Stimulated activated effector memory CD8-positive, alpha-beta T cell treated with anti-CD3 and anti-CD28 coated beads, Interleukin-12 subunit alpha, Interleukin-12 subunit beta, amount 100 ng/mL, for 72 hours (primary cell): Measurements from ENCODE around the gene APOA5.

Experiments
- ATAC-seq: fragments of 150-1000 bp; cut with Tn5 transposase; 2 replicates; pipeline ENCODE4 v1.10.0; 2021
- DNase-seq, 2 donors: peaks; one replicate each; pipeline ENCODE4 v3.0.0; 2021 to 2022; ENCODE audit warnings: low spot score in 2 of 2
- H3K27ac Mint-ChIP-seq: one replicate; pipeline ENCODE4 v1.8.0; 2022; ENCODE audit warnings: mild to moderate bottlenecking, mixed read lengths
- H3K36me3 Mint-ChIP-seq: one replicate; pipeline ENCODE4 v1.8.0; 2022; ENCODE audit warnings: mild to moderate bottlenecking, mixed read lengths
- H3K4me1 Mint-ChIP-seq: one replicate; pipeline ENCODE4 v1.8.0; 2022; ENCODE audit warnings: mixed read lengths
- H3K4me3 Mint-ChIP-seq: one replicate; pipeline ENCODE4 v1.8.0; 2022; ENCODE audit warnings: mild to moderate bottlenecking, mixed read lengths
- H3K9me3 Mint-ChIP-seq: one replicate; pipeline ENCODE4 v1.8.0; 2022; ENCODE audit warnings: mixed read lengths

APOA5 gene

DNA sequence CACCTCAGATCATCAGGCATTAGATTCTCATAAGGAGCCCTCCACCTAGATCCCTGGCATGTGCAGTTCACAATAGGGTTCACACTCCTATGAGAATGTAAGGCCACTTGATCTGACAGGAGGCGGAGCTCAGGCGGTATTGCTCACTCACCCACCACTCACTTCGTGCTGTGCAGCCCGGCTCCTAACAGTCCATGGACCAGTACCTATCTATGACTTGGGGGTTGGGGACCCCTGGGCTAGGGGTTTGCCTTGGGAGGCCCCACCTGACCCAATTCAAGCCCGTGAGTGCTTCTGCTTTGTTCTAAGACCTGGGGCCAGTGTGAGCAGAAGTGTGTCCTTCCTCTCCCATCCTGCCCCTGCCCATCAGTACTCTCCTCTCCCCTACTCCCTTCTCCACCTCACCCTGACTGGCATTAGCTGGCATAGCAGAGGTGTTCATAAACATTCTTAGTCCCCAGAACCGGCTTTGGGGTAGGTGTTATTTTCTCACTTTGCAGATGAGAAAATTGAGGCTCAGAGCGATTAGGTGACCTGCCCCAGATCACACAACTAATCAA, 40.2 kb upstream of the APOA5 start:
- H3K9me3 Mint-ChIP-seq: no peaks in the 10 kb centered on the region
- ATAC-seq (no peak), DNase-seq (no peak)
- peaks cover 11% of the 10 kb centered on the region for H3K4me1 Mint-ChIP-seq
- no peaks in the 10 kb centered on the region for H3K36me3 Mint-ChIP-seq
- H3K27ac Mint-ChIP-seq: no peak overlapping the region
- H3K4me3 Mint-ChIP-seq: no peak overlapping the region

DNA sequence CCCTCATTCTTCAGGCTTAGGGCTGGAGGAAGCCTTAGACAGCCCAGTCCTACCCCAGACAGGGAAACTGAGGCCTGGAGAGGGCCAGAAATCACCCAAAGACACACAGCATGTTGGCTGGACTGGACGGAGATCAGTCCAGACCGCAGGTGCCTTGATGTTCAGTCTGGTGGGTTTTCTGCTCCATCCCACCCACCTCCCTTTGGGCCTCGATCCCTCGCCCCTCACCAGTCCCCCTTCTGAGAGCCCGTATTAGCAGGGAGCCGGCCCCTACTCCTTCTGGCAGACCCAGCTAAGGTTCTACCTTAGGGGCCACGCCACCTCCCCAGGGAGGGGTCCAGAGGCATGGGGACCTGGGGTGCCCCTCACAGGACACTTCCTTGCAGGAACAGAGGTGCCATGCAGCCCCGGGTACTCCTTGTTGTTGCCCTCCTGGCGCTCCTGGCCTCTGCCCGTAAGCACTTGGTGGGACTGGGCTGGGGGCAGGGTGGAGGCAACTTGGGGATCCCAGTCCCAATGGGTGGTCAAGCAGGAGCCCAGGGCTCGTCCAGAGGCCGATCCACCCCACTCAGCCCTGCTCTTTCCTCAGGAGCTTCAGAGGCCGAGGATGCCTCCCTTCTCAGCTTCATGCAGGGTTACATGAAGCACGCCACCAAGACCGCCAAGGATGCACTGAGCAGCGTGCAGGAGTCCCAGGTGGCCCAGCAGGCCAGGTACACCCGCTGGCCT, 38.7 kb upstream of the APOA5 start:
- Mint-ChIP-seq H3K4me1 (peaks cover 8% of the 10 kb centered on the region), H3K36me3 (no peaks in the 10 kb centered on the region), H3K9me3 (no peaks in the 10 kb centered on the region), H3K27ac (no peak overlapping the region), H3K4me3 (no peak overlapping the region)
- DNase-seq (no peak), ATAC-seq (no peak)

DNA sequence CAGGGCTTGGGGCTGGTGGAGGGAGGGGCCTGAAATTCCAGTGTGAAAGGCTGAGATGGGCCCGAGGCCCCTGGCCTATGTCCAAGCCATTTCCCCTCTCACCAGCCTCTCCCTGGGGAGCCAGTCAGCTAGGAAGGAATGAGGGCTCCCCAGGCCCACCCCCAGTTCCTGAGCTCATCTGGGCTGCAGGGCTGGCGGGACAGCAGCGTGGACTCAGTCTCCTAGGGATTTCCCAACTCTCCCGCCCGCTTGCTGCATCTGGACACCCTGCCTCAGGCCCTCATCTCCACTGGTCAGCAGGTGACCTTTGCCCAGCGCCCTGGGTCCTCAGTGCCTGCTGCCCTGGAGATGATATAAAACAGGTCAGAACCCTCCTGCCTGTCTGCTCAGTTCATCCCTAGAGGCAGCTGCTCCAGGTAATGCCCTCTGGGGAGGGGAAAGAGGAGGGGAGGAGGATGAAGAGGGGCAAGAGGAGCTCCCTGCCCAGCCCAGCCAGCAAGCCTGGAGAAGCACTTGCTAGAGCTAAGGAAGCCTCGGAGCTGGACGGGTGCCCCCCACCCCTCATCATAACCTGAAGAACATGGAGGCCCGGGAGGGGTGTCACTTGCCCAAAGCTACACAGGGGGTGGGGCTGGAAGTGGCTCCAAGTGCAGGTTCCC, 38.0 kb upstream of the APOA5 start, which contains the start of gene APOC3:
Gene APOC3, plus strand, starts transcription at position 383 of the 659 bp plus-strand sequence. CDS start 676 bp downstream, outside the sequence.
- Mint-ChIP-seq H3K36me3 (no peaks in the 10 kb centered on the region), H3K4me3 (no peak within 1 kb of the TSS), H3K4me1 (peaks cover 1% of the 10 kb centered on the region), H3K27ac (no peak within 1 kb of the TSS), H3K9me3 (no peaks in the 10 kb centered on the region)
- ATAC-seq (no peak), DNase-seq (no peak)

DNA sequence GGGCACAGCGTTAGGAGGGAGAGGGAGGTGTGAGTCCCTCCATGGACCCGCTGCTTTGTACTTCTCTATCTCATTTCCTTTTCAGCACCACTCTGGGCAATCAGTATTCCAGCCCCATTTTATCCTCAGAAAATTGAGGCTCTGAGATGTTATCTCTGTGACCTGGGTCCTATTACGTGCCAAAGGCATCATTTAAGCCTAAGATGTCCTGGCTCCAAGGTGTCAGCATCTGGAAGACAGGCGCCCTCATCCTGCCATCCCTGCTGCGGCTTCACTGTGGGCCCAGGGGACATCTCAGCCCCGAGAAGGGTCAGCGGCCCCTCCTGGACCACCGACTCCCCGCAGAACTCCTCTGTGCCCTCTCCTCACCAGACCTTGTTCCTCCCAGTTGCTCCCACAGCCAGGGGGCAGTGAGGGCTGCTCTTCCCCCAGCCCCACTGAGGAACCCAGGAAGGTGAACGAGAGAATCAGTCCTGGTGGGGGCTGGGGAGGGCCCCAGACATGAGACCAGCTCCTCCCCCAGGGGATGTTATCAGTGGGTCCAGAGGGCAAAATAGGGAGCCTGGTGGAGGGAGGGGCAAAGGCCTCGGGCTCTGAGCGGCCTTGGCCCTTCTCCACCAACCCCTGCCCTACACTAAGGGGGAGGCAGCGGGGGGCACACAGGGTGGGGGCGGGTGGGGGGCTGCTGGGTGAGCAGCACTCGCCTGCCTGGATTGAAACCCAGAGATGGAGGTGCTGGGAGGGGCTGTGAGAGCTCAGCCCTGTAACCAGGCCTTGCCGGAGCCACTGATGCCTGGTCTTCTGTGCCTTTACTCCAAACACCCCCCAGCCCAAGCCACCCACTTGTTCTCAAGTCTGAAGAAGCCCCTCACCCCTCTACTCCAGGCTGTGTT, 37.2 kb upstream of the APOA5 start:
- H3K27ac Mint-ChIP-seq: no peak overlapping the region
- H3K36me3 Mint-ChIP-seq: no peaks in the 10 kb centered on the region
- ATAC-seq (no peak), DNase-seq (no peak)
- H3K4me1 Mint-ChIP-seq: no peaks in the 10 kb centered on the region
- H3K9me3 Mint-ChIP-seq: no peaks in the 10 kb centered on the region
- no peak overlapping the region for H3K4me3 Mint-ChIP-seq

DNA sequence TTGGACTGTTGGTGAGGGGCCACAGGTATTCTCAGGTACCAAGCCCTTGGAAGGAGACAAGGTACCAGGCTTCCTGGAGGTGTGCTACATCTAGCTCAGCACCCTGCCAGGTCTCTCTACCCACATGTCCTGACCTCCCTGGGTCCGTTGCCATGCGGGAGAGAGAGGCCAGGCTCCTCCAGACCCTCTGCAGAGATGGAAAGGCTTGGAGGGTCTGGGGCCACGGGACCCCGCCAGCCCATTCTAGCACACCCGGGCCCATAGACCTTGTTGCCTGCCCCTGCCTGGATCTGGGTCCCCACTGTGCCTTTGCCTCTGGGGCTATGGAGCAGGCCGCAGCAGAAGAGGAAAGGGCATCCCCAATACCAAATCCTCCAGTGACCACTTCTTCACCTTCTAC, 35.8 kb upstream of the APOA5 start:
- Mint-ChIP-seq H3K9me3 (no peaks in the 10 kb centered on the region), H3K4me1 (no peaks in the 10 kb centered on the region), H3K36me3 (no peaks in the 10 kb centered on the region), H3K4me3 (no peak overlapping the region), H3K27ac (no peak overlapping the region)
- ATAC-seq (no peak), DNase-seq (no peak)

DNA sequence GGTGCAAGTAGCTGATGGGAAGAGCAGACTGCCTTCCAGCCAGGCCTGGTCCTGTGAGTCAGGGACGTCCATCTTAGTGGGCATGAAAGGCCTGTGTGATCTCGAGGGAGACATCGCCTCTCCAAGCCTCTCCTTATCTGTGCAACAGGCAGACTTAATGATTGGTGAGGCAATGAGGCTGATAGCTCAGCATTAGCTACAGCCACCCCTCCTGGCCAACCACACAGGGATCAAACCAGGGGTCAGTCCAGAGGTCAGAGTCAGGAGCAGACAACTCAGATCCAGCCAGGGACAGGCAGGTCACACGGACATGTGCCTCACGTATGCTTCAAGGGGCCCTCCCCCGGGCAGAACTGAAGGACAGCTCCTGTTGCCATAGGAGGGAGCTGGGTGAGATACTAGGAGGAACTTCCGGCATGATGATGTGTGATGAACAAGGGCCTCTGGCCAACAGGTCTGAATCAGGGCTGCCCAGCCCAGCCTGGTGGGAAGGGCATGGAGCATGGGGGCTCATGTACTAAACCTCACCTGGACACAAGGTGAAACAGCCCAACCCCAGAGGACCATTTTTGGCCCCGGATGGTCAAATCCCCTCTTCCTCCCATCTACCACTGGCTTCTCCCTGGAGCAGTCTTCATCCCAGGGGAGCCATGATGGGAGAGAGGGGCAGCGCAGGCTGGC, 35.2 kb upstream of the APOA5 start:
- no peak overlapping the region for H3K27ac Mint-ChIP-seq
- no peaks in the 10 kb centered on the region for H3K36me3 Mint-ChIP-seq
- DNase-seq (no peak), ATAC-seq (no peak)
- no peaks in the 10 kb centered on the region for H3K9me3 Mint-ChIP-seq
- H3K4me3 Mint-ChIP-seq: no peak overlapping the region
- H3K4me1 Mint-ChIP-seq: no peaks in the 10 kb centered on the region

DNA sequence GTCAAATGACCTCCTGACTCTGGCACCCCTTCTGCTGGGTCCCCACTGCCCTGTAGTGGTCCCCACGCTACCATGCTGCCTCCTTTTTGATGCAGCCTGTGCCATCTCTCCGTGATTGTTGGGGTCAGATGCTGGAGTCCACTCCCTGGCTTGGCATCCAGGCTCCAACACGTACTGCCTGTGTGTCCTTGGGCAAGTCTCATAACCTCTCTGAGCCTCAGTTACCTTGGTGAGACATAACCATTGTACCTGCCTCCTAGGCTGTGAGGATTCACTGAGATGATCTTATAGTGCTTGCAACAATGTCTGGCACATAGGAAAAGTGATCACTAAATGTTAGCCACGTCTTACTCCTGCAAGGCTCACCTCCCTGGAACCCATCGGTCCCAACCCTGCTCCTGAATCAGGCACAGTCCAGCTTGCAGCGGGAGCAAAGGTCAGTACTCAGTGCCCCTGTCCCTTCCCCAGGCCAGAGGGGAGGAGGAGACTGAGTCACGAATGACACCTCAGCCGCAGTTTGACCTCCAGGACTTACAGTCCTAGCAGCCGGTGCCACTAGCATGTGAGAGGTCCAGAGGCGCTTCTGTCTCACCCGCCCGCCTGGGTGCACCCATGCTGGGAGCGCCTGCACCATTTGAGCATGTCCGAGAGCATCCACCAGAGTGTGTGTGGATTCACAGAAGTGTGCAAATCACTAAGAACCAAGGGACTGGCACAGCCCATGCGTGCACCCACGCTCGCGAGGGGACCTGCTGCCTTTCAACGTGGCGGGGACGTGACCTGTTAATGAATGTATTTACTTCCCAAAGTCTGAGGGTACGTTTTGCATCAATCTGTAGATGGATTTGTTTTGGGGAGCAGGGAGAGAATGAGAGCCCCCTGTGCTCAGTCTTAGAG, 34.4 kb upstream of the APOA5 start:
- ATAC-seq: no peak
- H3K4me3 Mint-ChIP-seq: no peak overlapping the region
- no peak overlapping the region for H3K27ac Mint-ChIP-seq
- DNase-seq: no peak
- no peaks in the 10 kb centered on the region for H3K9me3 Mint-ChIP-seq
- H3K36me3 Mint-ChIP-seq: no peaks in the 10 kb centered on the region
- H3K4me1 Mint-ChIP-seq: no peaks in the 10 kb centered on the region

DNA sequence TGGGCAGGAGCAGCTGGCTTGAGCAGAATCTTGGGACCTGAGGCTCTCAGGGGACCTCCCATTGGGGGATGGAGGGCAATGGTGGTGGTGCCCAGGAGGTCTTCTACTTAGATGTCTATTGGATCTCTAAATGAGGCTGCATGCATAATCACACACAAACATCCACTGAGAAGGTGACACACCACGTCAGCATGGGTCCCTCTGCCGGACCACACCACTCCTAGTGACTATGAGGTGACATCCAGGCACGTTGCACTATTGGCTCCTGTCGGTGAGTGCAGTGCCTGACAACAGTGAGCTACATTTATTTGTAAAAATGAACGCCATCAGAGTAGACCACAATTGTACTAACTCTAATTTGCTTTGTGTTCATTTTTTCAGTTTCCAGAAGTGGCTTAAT, 33.8 kb upstream of the APOA5 start:
- DNase-seq (no peak), ATAC-seq (no peak)
- no peak overlapping the region for H3K27ac Mint-ChIP-seq
- no peaks in the 10 kb centered on the region for H3K9me3 Mint-ChIP-seq
- H3K36me3 Mint-ChIP-seq: no peaks in the 10 kb centered on the region
- H3K4me3 Mint-ChIP-seq: no peak overlapping the region
- no peaks in the 10 kb centered on the region for H3K4me1 Mint-ChIP-seq

DNA sequence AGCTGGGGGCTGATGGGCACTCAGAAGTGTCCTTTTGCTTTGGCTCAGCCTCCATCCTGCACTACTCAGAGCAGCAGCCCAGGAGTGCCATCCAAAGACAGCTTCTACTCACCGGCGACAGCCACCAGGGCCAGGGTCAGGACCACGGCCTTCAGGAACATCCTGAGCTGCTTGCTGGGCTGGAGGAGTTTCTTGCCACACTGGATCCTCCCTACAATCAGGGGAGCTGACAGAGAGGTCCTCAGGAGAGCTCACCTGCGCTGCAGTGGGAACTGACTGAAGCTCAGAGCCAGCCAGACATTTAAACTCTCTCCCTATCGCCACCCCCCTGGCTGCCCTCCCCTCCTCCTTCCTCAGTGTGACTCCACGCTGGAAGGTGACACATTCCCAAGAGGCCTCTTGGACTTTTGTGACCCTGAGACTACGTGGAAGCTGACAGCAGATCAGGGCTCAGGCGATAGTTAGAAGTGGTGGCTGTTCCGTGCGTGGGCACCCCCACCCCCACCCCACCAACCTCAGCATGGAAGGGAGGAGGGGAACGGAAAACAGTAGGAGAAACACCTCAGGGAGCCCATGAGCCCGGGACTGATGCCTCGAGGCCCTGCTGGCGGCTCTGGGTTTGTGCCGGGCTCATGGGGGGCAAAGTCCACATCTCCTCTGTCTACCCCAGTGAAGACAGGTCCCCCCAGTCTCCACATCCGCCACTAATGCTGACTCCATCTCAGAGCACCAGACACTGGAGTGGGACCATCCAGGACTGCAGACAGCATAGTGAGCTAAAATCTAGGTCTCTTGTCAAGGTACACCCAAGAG, 31.6 kb upstream of the APOA5 start, which contains the start of gene APOA4:
Gene APOA4, minus strand, starts transcription at position 274 of the 813 bp plus-strand sequence. Its CDS starts 113 bp downstream, at position 161.
- H3K4me3 Mint-ChIP-seq: no peak within 1 kb of the TSS
- H3K4me1 Mint-ChIP-seq: no peaks in the 10 kb centered on the region
- no peaks in the 10 kb centered on the region for H3K9me3 Mint-ChIP-seq
- DNase-seq: no peak
- H3K36me3 Mint-ChIP-seq: no peaks in the 10 kb centered on the region
- no peak for ATAC-seq
- H3K27ac Mint-ChIP-seq: no peak within 1 kb of the TSS

DNA sequence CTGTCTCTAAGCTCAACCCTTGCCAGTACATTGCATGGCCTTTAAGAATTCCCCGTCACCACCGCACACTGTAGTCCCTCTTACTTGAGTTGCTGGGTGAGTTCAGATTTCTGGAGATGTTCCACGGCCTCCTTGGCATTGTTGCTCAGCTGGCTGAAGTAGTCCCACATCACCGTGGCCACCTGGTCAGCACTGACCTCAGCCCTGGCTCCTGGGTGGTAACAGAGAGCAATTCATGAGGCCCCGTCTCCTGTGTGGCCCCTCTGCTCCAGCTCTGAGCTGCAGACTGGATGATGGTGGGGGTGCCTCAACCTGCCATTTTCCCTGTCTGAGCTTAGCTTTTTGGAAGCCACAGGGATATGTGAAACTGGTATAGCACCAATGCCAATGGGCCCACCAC, 30.9 kb upstream of the APOA5 start:
- no peak for ATAC-seq
- H3K4me1 Mint-ChIP-seq: no peaks in the 10 kb centered on the region
- no peak for DNase-seq
- H3K9me3 Mint-ChIP-seq: no peaks in the 10 kb centered on the region
- H3K27ac Mint-ChIP-seq: no peak overlapping the region
- no peaks in the 10 kb centered on the region for H3K36me3 Mint-ChIP-seq
- no peak overlapping the region for H3K4me3 Mint-ChIP-seq

DNA sequence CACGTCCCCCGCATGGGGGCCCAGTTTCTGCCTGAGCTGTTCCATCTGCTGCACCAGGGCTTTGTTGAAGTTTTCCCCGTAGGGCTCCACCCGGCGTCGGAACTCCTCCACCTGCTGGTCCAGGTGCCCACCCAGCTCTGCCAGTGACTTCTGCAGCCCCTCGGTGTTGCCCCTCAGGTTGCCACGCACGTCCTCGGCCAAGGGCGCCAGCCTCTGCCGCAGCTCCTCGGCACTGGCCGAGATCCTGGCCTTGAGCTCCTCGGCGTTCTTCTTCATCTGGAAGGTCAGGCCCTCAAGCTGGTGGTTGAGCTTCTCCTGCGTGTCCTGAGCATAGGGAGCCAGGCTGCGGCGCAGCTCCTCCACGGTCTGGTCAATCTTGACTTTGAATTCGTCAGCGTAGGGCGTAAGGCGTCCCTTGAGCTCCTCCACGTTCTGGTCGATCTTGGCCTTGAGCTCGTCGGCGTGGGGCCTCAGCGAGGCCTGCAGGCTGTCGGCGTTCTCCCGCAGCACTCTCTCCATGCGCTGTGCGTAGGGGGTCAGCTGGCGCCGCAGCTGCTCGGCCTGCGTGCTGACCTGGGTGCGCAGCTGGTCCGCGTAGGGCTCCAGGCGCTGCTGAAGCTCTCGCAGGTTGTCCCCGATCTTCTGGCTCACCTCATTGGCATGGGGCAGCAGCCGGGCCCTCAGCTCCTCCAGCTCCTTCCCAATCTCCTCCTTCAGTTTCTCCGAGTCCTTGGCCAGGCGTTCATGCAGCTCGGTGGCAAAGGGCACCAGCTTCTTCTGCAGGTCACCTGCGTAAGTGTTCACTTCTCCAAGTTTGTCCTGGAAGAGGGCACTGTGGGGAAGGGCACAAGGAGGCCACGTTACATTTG, 29.6 kb upstream of the APOA5 start:
- ATAC-seq (no peak), DNase-seq (no peak)
- no peak overlapping the region for H3K27ac Mint-ChIP-seq
- no peaks in the 10 kb centered on the region for H3K36me3 Mint-ChIP-seq
- no peaks in the 10 kb centered on the region for H3K4me1 Mint-ChIP-seq
- H3K4me3 Mint-ChIP-seq: no peak overlapping the region
- no peaks in the 10 kb centered on the region for H3K9me3 Mint-ChIP-seq

DNA sequence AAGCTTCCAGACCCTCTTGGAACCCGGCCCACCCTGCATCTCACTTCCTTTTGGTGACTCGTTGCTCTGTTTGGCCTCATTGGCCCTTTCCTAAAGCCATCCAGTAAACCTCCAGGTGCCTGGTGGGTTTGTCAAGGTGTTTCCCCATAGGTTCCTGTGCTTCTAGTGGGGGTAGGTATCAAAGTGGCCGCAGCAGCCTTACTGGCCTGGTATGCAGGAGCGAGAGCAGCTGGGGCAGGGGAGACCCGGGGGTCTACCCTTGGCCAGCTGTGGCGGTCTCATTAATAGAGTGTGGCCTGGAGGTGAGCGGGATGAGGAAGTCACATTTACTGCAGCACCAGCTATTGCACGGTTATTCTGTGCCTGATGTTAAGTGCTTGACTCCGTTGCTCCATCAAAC, 27.4 kb upstream of the APOA5 start:
- no peaks in the 10 kb centered on the region for H3K36me3 Mint-ChIP-seq
- no peaks in the 10 kb centered on the region for H3K4me1 Mint-ChIP-seq
- no peaks in the 10 kb centered on the region for H3K9me3 Mint-ChIP-seq
- ATAC-seq: no peak
- no peak overlapping the region for H3K27ac Mint-ChIP-seq
- DNase-seq: no peak
- H3K4me3 Mint-ChIP-seq: no peak overlapping the region

DNA sequence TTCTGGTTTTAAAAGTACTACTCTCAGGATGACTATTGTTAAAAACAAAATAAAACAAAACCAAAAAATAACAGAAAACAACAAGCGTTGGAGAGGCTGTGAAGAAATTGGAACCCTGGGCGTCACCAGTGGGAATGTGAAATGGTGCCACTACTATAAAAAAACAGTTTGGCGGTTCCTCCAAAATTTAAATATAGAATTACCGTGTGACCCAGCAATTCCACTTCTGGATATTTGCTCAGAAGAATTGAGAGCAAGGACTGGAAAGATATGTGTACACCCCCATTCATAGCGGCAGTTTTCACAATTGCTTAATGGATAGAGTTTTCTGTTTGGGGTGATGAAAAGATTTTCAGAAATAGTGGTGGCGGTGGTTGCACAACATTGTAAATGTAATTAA, 22.8 kb upstream of the APOA5 start:
- H3K27ac Mint-ChIP-seq: no peak overlapping the region
- H3K4me3 Mint-ChIP-seq: no peak overlapping the region
- no peaks in the 10 kb centered on the region for H3K4me1 Mint-ChIP-seq
- ATAC-seq: no peak
- H3K9me3 Mint-ChIP-seq: no peaks in the 10 kb centered on the region
- H3K36me3 Mint-ChIP-seq: no peaks in the 10 kb centered on the region
- DNase-seq: no peak
